OCI-LY1 (cell line): ENCODE measurements around the gene SEC24B.

Source experiments
- CTCF ChIP-seq: fragments of 200-600 bp; sonication (generic), shearing (Covaris generic); IDR thresholded peaks from 2 replicates; pipeline ENCODE4 v1.5.1; 2017; ENCODE audit warnings: mild to moderate bottlenecking, antibody characterized with exemption, low read length, moderate library complexity, mixed read lengths
- EZH2 ChIP-seq: fragments of 200-600 bp; sonication (generic), shearing (Covaris generic); IDR thresholded peaks from 2 replicates; pipeline ENCODE4 v1.8.0; 2017; ENCODE audit warnings: borderline replicate concordance, mixed run types, mild to moderate bottlenecking, antibody characterized with exemption, low read length, moderate library complexity, mixed read lengths

- TF ChIP-seq EZH2 (no peak), CTCF (no peak)
Observed at GRCh38 chr4:109434007-109434971, 674 bp downstream of the SEC24B start.
